ENCODE data around the gene DHPS.
"Not testable (repeated sequence)": the region's sequence is repeated elsewhere in the genome, so short reads cannot be mapped to it uniquely, and the experiment has no call there.

Gene DHPS

GRCh38 chr19:12647490-12648071 lies 34.1 kb downstream of the DHPS start:
- TF ChIP-seq, protein P1, sequence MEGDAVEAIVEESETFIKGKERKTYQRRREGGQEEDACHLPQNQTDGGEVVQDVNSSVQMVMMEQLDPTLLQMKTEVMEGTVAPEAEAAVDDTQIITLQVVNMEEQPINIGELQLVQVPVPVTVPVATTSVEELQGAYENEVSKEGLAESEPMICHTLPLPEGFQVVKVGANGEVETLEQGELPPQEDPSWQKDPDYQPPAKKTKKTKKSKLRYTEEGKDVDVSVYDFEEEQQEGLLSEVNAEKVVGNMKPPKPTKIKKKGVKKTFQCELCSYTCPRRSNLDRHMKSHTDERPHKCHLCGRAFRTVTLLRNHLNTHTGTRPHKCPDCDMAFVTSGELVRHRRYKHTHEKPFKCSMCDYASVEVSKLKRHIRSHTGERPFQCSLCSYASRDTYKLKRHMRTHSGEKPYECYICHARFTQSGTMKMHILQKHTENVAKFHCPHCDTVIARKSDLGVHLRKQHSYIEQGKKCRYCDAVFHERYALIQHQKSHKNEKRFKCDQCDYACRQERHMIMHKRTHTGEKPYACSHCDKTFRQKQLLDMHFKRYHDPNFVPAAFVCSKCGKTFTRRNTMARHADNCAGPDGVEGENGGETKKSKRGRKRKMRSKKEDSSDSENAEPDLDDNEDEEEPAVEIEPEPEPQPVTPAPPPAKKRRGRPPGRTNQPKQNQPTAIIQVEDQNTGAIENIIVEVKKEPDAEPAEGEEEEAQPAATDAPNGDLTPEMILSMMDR (IDR thresholded peaks at IDR 0.05; ENCODE audit: insufficient read depth, low read length, missing control alignments): no peak
- CTCF ChIA-PET: interaction anchor here (1.2 kb wide), 1 partner anchor 588 kb away, joined by 3 read pairs; no protein-coding TSS in a partner anchor
- POLR2A ChIA-PET: no interaction called here
- no peak for DNase-seq (ENCODE audit: low read depth, low spot score)
- H3K4me3 ChIP-seq (ENCODE audit: low read depth, low read length): no peak overlapping the region

DNA sequence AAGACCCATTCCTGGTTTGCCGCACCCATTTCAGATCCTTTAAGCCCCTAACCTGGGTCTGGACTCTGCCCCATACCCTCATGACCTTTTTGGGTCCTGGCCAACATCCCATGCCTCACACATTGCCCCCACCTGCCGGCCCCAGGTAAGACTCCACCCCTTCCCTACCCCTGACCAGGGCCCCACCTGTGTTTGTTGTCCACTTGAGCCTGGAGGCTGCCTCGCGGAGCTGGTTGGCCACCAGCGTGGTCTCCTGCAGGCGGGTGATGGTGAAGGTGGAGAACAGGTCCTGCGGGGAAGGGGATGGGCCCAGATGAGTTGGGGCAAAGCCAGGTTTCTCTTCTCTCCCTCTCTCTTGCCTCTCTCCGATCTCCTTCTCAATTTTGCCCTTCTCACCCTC lies 34.6 kb downstream of the DHPS start:
- POLR2A ChIA-PET: no interaction called here
- TF ChIP-seq, protein P1 (IDR thresholded peaks at IDR 0.05; ENCODE audit: insufficient read depth, low read length, missing control alignments): no peak
- DNase-seq (ENCODE audit: low read depth, low spot score): no peak
- CTCF ChIA-PET: interaction anchor here (1.2 kb wide), 1 partner anchor 587 kb away, joined by 3 read pairs; no protein-coding TSS in a partner anchor
- H3K4me3 ChIP-seq (ENCODE audit: low read depth, low read length): no peak overlapping the region

GRCh38 chr19:12646551-12646950 lies 35.1 kb downstream of the DHPS start:
- no peak for DNase-seq (ENCODE audit: low read depth, low spot score)
- TF ChIP-seq, protein P1 (IDR thresholded peaks at IDR 0.05; ENCODE audit: insufficient read depth, low read length, missing control alignments): no peak
- POLR2A ChIA-PET: no interaction called here
- CTCF ChIA-PET: no interaction called here
- H3K4me3 ChIP-seq (ENCODE audit: low read depth, low read length): no peak overlapping the region

- DNase-seq (ENCODE audit: low read depth, low spot score); POLR2A ChIA-PET; H3K4me3 ChIP-seq (ENCODE audit: low read depth, low read length); CTCF ChIA-PET: not testable (repeated sequence)
These were observed 38.0 kb downstream of the DHPS start for GRCh38 chr19:12643716-12644115.

DNA sequence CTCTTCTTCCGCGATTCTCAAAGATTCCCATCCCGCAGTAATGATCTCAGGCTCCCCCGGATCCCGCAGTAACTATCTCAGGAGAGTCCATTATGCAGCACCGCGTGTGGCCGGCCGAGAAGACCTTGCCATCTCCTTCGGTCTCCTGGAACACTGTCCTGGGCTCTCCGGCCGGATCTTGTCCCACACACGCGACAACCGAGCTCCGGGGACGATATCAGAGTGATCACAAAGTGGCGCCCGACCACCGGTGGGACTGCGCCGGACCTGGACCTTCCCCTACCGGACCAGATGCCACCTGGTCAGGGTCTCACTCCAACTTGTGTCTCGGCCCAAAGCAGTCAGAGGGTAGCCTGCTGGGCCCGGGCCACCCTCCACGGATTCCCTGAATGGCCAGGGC lies 39.2 kb downstream of the DHPS start:
- POLR2A ChIA-PET: no interaction called here
- DNase-seq (ENCODE audit: low read depth, low spot score): no peak
- CTCF ChIA-PET: interaction anchor here (1.3 kb wide), 1 partner anchor 31 kb away, joined by 4 read pairs; the partner anchor contains the start of genes ZNF490 and ZNF791
- no peak overlapping the region for H3K4me3 ChIP-seq (ENCODE audit: low read depth, low read length)
- TF ChIP-seq, protein P1 (IDR thresholded peaks at IDR 0.05; ENCODE audit: insufficient read depth, low read length, missing control alignments): no peak

DNA sequence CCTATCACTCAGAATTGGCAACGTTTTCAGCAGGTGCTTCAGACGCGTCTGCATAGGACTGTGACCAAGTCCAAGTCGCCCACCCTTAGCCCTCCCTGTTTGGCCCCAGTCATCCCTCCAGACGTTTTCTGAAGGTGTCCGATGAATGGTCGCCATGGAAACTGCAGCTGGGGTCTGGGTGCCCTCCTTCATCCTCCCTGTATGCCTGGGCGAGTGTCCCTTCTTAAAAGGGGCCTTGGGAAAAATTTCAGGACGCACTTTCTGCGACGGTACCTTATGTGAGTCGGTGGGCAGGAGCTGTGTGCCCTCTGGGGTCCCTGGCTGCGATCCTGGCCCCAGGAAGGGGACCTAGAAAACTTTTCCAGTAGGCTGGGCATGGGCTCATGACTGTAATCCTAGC lies 40.2 kb downstream of the DHPS start:
- H3K4me3 ChIP-seq (ENCODE audit: low read depth, low read length): no peak overlapping the region
- POLR2A ChIA-PET: no interaction called here
- TF ChIP-seq, protein P1 (IDR thresholded peaks at IDR 0.05; ENCODE audit: insufficient read depth, low read length, missing control alignments): no peak
- CTCF ChIA-PET: interaction anchor here (1.3 to 1.5 kb wide), 3 partner anchors 8 to 30 kb away, joined by 4 to 6 read pairs (median 4); partner anchors contain the start of genes MAN2B1, WDR83, ZNF490 and ZNF791
- no peak for DNase-seq (ENCODE audit: low read depth, low spot score)
